Heart left ventricle (tissue), 13 donors: ENCODE results near the gene CMKLR1.

Source experiments
- POLR2A ChIP-seq, 2 donors: fragments of 450-650 bp; IDR thresholded peaks; one replicate each; pipeline ENCODE4 v1.6.1; 2017; ENCODE audit warnings: antibody characterized with exemption in 2 of 2, mild to moderate bottlenecking in 2 of 2, moderate library complexity in 2 of 2
- TF ChIP-seq, protein P1 (sequence below), 12 donors: fragments of 200-600 bp; sonication (generic) in 4 of 12; IDR thresholded peaks; one replicate each; pipeline versions ENCODE4 v1.5.0 to v1.8.0; 2018 to 2022; ENCODE audit warnings: antibody characterized with exemption in 12 of 12, mild to moderate bottlenecking in 5 of 12
- donor health status: ischemic (EF 13 %, LVEDD 7.1; RV severe dilation, severe dysfunction).
- donor health status: DM: no; HTN: yes; CAD: no.
- donor health status: DM: no; HTN: no; CAD: no.
- donor health status: ischemic (EF 25% LVEDD 6.9; RV normal size, moderate dysfunction).
- donor health status: ischemic (EF 25% LVEDD 5.7; RV mildly dilated, moderate dysfunction).
- donor health status: ischemic (EF 35%, LVEDD 5.7; RV mildly dilated, moderate dysfunction).
- donor health status: nonischemic (EF 11% LVEDD 7.7; RV severe dilation, severe dysfunction).
- donor health status: DM: yes; HTN: yes; CAD: no.
- donor health status: PGD.
- donor health status: ischemic (EF 29% LVEDD 5.4; RV normal size, mild dysfunction).
- donor health status: nonischemic (EF 23%, LVEDD 6.1; RV moderate dilation, normal function).

GRCh38 chr12:108325549-108325948 lies 13.6 kb downstream of the CMKLR1 start:
- TF ChIP-seq, protein P1, sequence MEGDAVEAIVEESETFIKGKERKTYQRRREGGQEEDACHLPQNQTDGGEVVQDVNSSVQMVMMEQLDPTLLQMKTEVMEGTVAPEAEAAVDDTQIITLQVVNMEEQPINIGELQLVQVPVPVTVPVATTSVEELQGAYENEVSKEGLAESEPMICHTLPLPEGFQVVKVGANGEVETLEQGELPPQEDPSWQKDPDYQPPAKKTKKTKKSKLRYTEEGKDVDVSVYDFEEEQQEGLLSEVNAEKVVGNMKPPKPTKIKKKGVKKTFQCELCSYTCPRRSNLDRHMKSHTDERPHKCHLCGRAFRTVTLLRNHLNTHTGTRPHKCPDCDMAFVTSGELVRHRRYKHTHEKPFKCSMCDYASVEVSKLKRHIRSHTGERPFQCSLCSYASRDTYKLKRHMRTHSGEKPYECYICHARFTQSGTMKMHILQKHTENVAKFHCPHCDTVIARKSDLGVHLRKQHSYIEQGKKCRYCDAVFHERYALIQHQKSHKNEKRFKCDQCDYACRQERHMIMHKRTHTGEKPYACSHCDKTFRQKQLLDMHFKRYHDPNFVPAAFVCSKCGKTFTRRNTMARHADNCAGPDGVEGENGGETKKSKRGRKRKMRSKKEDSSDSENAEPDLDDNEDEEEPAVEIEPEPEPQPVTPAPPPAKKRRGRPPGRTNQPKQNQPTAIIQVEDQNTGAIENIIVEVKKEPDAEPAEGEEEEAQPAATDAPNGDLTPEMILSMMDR (IDR thresholded peaks at IDR 0.05) = no peak
- TF ChIP-seq POLR2A (IDR thresholded peaks at IDR 0.05) = no peak
